PFSK-1 (cell line): ENCODE results near the gene CNTN5.

Experiments
- FOXP2 ChIP-seq: optimal IDR thresholded peaks from 2 replicates; pipeline ENCODE3; 2011; ENCODE audit warnings: borderline replicate concordance, control low read depth, inconsistent platforms; ENCODE audit not compliant: insufficient read depth; ENCODE audit errors: extremely low read length, extremely low read depth
- POLR2AphosphoS5 ChIP-seq: IDR thresholded peaks from 2 replicates; pipeline ENCODE4 v1.6.1; 2012; ENCODE audit warnings: low read depth, mild to moderate bottlenecking, control low read depth, low read length, moderate library complexity
- REST ChIP-seq, 2 experiments: IDR thresholded peaks; 2 replicates each; pipeline versions ENCODE4 v1.6.1 to v1.8.0; 2011 to 2012; ENCODE audit warnings: low read depth in 2 of 2, low read length in 2 of 2, control low read depth in 1 of 2, inconsistent platforms in 1 of 2, mild to moderate bottlenecking in 1 of 2, moderate library complexity in 1 of 2; ENCODE audit not compliant: insufficient read depth in 1 of 2
- SIN3A ChIP-seq: IDR thresholded peaks from 2 replicates; pipeline ENCODE4 v1.6.1; 2012; ENCODE audit warnings: mild to moderate bottlenecking, low read length, moderate library complexity, borderline replicate concordance; ENCODE audit not compliant: insufficient read depth
- TAF1 ChIP-seq: IDR thresholded peaks from 2 replicates; pipeline ENCODE4 v1.6.1; 2012; ENCODE audit warnings: low read length, control low read depth, borderline replicate concordance; ENCODE audit not compliant: insufficient read depth

Gene CNTN5

GRCh38 chr11:99234534-99234933 lies 213.8 kb downstream of the CNTN5 start:
- TF ChIP-seq SIN3A, result no peak
- no peak for TF ChIP-seq REST (IDR thresholded peaks at IDR 0.05; ENCODE audit: insufficient read depth in 1 of 2, low read depth in 2 of 2, low read length in 2 of 2)
- no peak for TF ChIP-seq FOXP2
- TF ChIP-seq POLR2AphosphoS5, result no peak
- TF ChIP-seq TAF1, result no peak

DNA sequence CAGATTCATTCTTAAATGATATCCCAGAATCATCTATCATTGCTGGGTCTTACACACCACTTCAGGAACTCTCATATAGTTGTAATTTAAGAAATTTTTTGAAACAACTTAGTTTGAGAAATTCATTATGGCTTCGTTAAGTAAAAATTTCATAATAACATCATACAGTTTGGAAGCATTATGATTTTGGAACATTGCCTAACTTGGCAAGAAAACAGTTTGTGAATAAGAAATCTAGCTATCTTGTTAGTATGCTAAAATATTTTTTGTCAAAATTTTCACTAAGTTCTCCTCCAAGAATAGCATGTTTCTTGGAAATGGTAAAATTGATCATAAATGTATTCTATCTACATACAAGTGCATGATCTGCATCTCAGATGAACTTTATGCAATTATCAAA lies 217.7 kb downstream of the CNTN5 start:
- TF ChIP-seq REST (IDR thresholded peaks at IDR 0.05; ENCODE audit: insufficient read depth in 1 of 2, low read depth in 2 of 2, low read length in 2 of 2) (no peak), TAF1 (no peak), SIN3A (no peak), POLR2AphosphoS5 (no peak), FOXP2 (no peak)

DNA sequence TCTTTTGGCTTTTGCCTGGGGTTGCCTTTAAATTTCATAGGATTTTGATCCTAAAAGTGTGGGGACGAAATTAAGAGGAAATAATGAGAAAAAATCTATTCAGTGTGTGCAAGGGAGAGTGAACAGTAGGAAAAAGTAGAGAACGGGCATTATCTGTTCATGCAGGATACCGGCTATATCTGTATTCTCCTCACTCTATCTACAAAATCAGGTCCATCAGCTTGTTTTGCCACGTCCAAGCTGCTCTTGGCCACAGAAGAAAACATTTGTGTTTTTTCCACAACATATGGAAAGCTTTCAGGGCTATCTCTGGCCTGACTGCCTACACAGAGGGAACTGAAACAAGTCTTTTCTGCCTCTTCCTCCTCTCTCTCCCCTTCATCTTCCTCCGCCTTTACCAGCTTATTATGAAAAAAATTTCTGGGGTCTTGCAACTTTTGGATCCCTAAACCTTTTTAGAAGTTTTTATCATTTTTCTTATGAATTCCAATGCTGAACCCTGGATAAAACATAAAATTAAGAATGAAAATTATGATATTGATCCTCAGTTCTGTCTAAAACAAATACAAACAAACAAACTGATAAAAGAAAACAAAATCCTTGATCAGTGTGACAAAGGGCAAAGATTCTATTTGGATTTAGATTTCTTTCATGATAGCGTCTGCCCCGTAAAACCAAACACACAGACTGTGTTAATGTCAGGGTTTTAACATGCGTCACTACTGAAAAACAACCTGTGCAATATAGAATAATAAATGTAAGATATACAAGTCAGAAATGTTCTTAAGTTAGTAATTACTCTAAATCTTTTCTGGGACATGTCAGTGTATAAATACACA lies 219.7 kb downstream of the CNTN5 start:
- TF ChIP-seq POLR2AphosphoS5, result no peak
- TF ChIP-seq TAF1, result no peak
- TF ChIP-seq REST (IDR thresholded peaks at IDR 0.05; ENCODE audit: insufficient read depth in 1 of 2, low read depth in 2 of 2, low read length in 2 of 2), result no peak

GRCh38 chr11:99241066-99241465 lies 220.3 kb downstream of the CNTN5 start:
- TF ChIP-seq POLR2AphosphoS5 (no peak), TAF1 (no peak)

DNA sequence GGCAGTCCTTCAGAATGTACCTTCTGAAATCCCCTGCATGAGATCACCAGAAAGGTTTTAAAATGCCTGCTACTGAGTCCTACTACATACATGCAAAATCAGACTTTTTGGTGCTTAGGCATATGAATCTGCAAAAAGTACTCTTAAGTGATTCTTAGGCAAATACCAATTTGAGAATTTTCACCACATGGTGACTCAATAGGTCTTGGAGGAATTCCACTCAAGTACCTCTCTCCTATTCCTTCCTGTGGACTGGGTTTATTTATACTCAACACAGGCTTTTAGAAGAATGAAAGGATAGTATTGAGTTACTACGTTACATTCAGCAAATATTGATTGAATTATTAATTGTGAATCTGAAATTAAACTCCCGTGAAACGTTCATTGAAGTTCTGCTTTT lies 223.9 kb downstream of the CNTN5 start:
- no peak for TF ChIP-seq TAF1
- no peak for TF ChIP-seq POLR2AphosphoS5
- TF ChIP-seq FOXP2, result no peak
- no peak for TF ChIP-seq REST (IDR thresholded peaks at IDR 0.05; ENCODE audit: insufficient read depth in 1 of 2, low read depth in 2 of 2, low read length in 2 of 2)
- no peak for TF ChIP-seq SIN3A
